Cardiac muscle cell (in vitro differentiated cells and primary cell): ENCODE results near the gene KCNQ5. TPM values are rescaled to one million over a fixed set of nuclear protein-coding genes. Genes with fewer than 3 reads are reported as not detected.
A peak's percentile ranks its signal among the peaks of the same experiment; 100 is the strongest.
"Not testable (repeated sequence)": the region's sequence is repeated elsewhere in the genome, so short reads cannot be mapped to it uniquely, and the experiment has no call there.

Experiments
- DNase-seq, 2 donors: peaks; one replicate each; pipeline versions ENCODE4 v3.0.0 to v3.0.0-alpha.2; 2010 to 2017; ENCODE audit warnings: low read depth in 1 of 2, low spot score in 1 of 2
- H3K27ac ChIP-seq: fragments of 200-600 bp; sonication (generic); 2 replicates; pipeline ENCODE4 v1.5.1; 2016
- H3K27me3 ChIP-seq: fragments of 200-600 bp; sonication (generic); 2 replicates; pipeline ENCODE4 v1.6.0; 2016; ENCODE audit warnings: control low read depth
- H3K36me3 ChIP-seq: fragments of 200-600 bp; sonication (generic); 2 replicates; pipeline ENCODE4 v1.5.1; 2016; ENCODE audit warnings: control low read depth
- H3K4me1 ChIP-seq: fragments of 200-600 bp; sonication (generic); 2 replicates; pipeline ENCODE4 v1.8.1; 2017; ENCODE audit warnings: low read depth, mild to moderate bottlenecking, mixed run types
- H3K4me3 ChIP-seq: fragments of 200-600 bp; sonication (generic); 2 replicates; pipeline ENCODE4 v1.5.1; 2016; ENCODE audit warnings: mild to moderate bottlenecking
- H3K9me3 ChIP-seq: fragments of 200-600 bp; sonication (generic); 2 replicates; pipeline ENCODE4 v1.5.1; 2017; ENCODE audit warnings: low read depth, mild to moderate bottlenecking, control low read depth
- polyA plus RNA-seq: library from polyadenylated mRNA; unstranded; fragments of >200 nt; fragmentation: Nextera tagmentation; extraction: Ambion mirVana; gene quantifications from 2 replicates; pipeline ENCODE4 v1.2.1, GENCODE V29; 2016
- total RNA-seq: library from RNA; depleted of rRNA; stranded (reverse); fragments of >200 nt; gene quantifications from 2 replicates; pipeline ENCODE4 v1.2.3, GENCODE V29; 2016
- TF ChIP-seq, protein P1 (sequence below): IDR thresholded peaks from 2 replicates; pipeline ENCODE4 v1.5.1; 2012; ENCODE audit warnings: low read depth, mild to moderate bottlenecking, low read length

Gene KCNQ5
- total RNA-seq (28.9 and 45.4 TPM in 2 replicates), polyA plus RNA-seq (31.4 and 45.6 TPM in 2 replicates)

DNA sequence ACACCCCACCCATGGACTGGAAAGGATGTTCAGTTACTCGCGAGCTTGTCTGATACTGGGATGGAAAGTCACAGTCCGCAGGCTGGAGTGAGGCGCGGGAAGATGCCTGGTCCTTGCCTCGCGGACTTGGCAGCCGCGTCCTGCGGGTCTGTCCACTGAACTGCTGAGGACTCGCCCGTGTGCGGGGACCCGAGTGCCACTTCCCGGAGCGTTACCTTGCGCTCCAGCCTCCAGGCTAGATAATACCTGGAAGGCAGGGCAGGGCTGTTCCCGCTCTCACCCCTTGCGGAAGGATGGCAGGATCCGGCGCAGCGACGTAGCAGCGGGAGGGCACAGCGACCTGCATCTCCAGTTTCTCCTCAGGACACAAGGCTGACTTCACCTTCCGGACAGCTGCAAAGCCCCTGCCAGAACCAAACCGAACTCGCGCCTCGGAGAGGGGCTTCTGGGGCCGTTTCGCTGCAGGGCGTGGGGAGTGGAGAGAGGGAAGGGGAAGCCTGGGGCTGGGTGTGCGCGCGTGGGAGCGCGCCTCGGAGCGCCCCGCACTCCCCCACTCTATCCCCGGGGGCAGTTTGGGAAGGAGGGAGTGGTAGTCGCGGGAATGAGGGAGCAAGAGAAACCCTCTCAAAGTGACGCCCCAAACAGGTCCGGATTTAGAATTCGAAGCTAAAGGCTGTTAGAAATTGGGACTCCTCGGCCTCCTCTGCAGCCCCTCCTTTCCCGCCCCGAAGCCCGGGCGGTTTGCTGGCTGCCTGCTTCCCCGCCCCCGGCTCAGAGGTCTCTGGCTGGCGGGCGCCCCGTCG is at the start of gene KCNQ5:
Gene KCNQ5, plus strand, starts transcription at position 774 of the 803 bp plus-strand sequence.
- no peaks in the 10 kb centered on the region for H3K27me3 ChIP-seq
- peak within 1 kb of the TSS; percentile 68 for H3K27ac ChIP-seq
- TF ChIP-seq, protein P1, sequence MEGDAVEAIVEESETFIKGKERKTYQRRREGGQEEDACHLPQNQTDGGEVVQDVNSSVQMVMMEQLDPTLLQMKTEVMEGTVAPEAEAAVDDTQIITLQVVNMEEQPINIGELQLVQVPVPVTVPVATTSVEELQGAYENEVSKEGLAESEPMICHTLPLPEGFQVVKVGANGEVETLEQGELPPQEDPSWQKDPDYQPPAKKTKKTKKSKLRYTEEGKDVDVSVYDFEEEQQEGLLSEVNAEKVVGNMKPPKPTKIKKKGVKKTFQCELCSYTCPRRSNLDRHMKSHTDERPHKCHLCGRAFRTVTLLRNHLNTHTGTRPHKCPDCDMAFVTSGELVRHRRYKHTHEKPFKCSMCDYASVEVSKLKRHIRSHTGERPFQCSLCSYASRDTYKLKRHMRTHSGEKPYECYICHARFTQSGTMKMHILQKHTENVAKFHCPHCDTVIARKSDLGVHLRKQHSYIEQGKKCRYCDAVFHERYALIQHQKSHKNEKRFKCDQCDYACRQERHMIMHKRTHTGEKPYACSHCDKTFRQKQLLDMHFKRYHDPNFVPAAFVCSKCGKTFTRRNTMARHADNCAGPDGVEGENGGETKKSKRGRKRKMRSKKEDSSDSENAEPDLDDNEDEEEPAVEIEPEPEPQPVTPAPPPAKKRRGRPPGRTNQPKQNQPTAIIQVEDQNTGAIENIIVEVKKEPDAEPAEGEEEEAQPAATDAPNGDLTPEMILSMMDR = no peak
- H3K36me3 ChIP-seq = no peaks in the 10 kb centered on the region
- H3K9me3 ChIP-seq = no peaks in the 10 kb centered on the region
- peak within 1 kb of the TSS; percentile 70 for H3K4me3 ChIP-seq
- peak in 1 of 2 donors; percentile 52 for DNase-seq
- peaks cover 42% of the 10 kb centered on the region for H3K4me1 ChIP-seq

DNA sequence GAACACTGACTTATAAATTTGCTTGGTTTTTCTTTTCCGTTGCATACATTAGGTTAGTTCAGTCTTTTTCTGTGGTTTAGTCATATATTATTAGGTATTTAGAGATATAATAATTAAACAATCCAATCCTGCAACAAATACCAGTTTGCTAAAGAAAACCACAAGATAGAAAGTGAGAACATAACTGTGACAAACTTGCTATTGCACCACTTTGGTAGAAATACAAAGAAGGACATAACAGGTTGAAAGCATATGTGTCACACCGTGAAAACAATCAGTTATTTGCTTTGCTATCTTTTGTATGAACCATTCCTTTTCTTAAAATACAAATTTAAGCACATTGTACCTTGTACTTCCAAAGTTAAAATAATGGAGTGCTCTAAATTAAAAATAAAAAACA is 42.0 kb upstream of the KCNQ5 start:
- Histone ChIP-seq H3K36me3 (no peaks in the 10 kb centered on the region), H3K4me1 (no peaks in the 10 kb centered on the region), H3K27me3 (no peaks in the 10 kb centered on the region), H3K9me3 (no peaks in the 10 kb centered on the region), H3K4me3 (no peak overlapping the region), H3K27ac (no peak overlapping the region)
- TF ChIP-seq, protein P1 = no peak
- DNase-seq = peak in 1 of 2 donors; percentile 6

DNA sequence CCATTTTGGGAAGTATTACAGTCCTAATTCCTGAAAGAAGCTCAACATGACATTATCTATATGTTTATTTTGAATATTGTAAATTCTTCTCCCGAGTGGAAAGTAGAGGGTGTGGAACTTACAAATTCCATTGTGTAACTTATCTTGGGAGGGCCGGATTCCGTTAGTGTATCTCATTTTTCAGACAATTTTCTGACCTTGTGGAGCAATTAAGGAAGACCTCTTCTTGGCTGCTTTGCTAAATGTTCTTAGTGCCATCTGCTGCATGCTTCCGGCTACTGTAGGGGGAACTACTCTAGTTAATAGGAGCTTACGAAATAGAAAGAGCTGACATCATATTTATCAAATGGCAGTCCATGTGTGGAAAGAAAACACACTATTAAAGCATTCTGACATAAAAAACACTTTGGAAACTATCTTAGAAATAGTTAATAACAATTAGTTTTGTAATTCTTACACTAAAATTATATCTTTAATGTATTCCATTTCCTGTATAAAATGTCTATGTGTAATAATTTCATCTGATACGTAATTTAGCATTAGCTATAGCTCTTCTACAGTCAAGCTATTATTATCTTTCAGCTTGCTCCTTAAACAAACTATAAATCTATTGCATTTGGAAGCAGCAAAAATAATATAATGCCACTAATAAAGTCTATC is 41.5 kb upstream of the KCNQ5 start:
- Histone ChIP-seq H3K27ac (no peak overlapping the region), H3K4me1 (no peaks in the 10 kb centered on the region), H3K9me3 (no peaks in the 10 kb centered on the region), H3K27me3 (no peaks in the 10 kb centered on the region), H3K36me3 (no peaks in the 10 kb centered on the region), H3K4me3 (no peak overlapping the region)
- TF ChIP-seq, protein P1 = peak; percentile 80
- peak; percentile 49 to 89 for DNase-seq

DNA sequence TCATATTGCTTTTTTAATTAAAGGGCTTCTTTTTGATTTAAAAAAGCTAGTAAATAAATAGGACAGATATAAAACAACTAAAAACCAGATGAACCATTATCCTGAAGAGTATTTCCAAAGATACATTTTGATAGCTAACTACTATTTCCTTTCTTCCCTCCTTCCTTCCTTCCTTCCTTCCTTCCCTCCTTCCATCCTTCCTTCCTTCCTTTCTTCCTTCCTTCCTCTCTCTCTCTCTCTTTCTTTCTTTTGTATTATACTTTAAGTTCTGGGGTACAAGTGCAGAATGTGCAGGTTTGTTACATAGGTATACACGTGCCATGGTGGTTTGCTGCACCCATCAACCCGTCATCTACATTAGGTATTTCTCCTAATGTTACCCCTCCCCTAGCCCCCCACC is 40.9 kb upstream of the KCNQ5 start:
- not testable (repeated sequence) for H3K4me3 ChIP-seq, H3K27me3 ChIP-seq

DNA sequence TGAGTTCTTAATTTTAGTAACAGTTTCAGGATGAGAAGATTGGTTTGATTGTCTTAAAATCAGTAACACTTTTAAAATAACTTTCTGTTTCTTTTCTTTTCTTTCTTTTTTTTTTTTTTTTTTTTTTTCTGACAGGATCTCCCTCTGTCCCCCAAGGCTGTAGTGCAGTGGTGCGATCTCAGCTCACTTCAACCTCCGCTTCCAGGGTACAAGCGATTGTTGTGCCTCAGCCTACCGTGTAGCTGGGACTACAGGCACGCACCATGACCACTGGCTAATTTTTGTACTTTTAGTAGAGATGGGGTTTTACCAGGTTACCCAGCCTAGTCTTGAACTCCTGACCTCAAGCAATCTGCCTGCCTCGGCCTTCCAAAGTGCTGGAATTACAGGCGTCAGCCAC is 33.7 kb upstream of the KCNQ5 start:
- TF ChIP-seq, protein P1 = no peak

More for the DNA sequence above, 40.9 kb upstream of the KCNQ5 start:
- H3K4me1 ChIP-seq, H3K9me3 ChIP-seq, H3K36me3 ChIP-seq, H3K27ac ChIP-seq, DNase-seq: not testable (repeated sequence)

DNA sequence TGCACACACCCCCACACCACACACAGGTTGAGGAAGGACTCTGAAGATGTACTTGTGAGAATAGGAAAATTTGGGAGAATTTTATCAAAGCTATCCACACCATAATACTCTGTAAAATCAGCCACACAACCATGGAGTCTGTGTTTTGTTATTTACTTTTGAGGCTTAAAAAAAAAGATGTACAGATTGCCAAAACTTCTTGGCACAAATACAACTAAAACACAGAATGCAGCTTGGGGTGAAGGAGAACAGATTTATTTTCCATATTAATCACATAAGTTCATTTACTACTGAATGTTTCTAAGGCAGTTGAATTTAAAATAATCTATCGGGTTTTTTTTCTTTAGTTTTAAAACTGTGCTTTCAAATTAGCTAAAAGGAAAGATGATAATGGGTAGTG is 32.8 kb upstream of the KCNQ5 start:
- DNase-seq = peak in 1 of 2 donors; percentile 36
- no peaks in the 10 kb centered on the region for H3K9me3 ChIP-seq
- no peaks in the 10 kb centered on the region for H3K27me3 ChIP-seq
- H3K36me3 ChIP-seq = no peaks in the 10 kb centered on the region
- peaks cover 12% of the 10 kb centered on the region for H3K4me1 ChIP-seq
- TF ChIP-seq, protein P1 = no peak
- H3K4me3 ChIP-seq = no peak overlapping the region
- no peak overlapping the region for H3K27ac ChIP-seq

More for the DNA sequence above, 33.7 kb upstream of the KCNQ5 start:
- Histone ChIP-seq H3K4me1 (peaks cover 12% of the 10 kb centered on the region), H3K4me3 (no peak overlapping the region), H3K27me3 (no peaks in the 10 kb centered on the region), H3K36me3 (no peaks in the 10 kb centered on the region), H3K9me3 (no peaks in the 10 kb centered on the region), H3K27ac (no peak overlapping the region)
- DNase-seq = no peak
